LNCaP clone FGC (cell line): ENCODE data around the gene CPEB3.
"Not testable (repeated sequence)": the region's sequence is repeated elsewhere in the genome, so short reads cannot be mapped to it uniquely, and the experiment has no call there.

Experiments
- DNase-seq: peaks from one replicate; pipeline ENCODE4 v3.0.0-alpha.2; 2011; ENCODE audit warnings: low read depth
- H3K4me3 ChIP-seq: 2 replicates; pipeline ENCODE4 v1.5.1; 2011; ENCODE audit warnings: mild to moderate bottlenecking, low read depth, low read length, control low read depth
- CTCF ChIP-seq: IDR thresholded peaks from 2 replicates; pipeline ENCODE4 v1.5.1; 2012; ENCODE audit warnings: mild to moderate bottlenecking; ENCODE audit not compliant: control insufficient read depth, insufficient read depth; ENCODE audit errors: extremely low read depth

The CPEB3 gene

DNA sequence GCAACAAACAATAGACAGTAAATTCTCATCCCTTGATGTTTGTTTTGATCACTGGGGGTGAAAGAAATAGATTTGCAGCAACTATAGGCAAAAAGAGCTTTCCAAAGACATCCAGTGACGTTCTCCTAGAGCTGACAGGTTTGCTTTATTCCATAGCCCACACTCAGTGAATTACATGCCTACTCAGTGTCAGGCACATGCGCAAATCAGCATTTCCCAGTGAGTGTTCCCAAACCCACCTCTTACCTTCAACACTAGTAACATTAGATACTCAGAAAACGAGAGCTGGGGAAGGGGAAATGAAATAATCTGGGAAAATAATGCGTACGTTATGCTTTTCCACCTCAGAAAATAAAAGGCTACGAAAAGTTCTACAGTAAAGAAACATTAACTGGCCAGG lies 144.1 kb downstream of the CPEB3 start:
- no peak overlapping the region for H3K4me3 ChIP-seq
- no peak for TF ChIP-seq CTCF
- DNase-seq: no peak

- H3K4me3 ChIP-seq: no peak overlapping the region
- TF ChIP-seq CTCF: no peak
- DNase-seq: no peak
These were observed 144.8 kb downstream of the CPEB3 start for GRCh38 chr10:92146107-92146506.

DNA sequence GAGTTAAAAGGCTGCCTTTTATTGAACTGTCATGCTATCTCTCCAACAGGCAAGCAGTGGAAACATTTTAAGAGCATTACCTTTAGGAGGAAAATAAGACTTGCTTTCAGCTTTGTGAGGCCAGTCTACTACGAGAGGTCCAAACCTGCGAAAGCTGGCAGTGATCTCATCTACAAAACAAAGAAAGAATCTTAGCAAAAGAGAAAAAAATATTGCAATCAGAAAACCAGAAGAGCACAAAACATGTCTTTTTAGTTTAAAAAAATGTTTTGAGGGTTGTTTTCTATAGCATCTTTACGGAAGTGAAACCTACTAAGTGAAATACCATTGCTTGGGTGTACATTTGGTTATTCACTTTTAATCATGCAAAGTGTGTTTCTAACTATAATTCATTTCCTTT lies 147.9 kb downstream of the CPEB3 start:
- no peak for TF ChIP-seq CTCF
- no peak for DNase-seq
- H3K4me3 ChIP-seq: no peak overlapping the region

DNA sequence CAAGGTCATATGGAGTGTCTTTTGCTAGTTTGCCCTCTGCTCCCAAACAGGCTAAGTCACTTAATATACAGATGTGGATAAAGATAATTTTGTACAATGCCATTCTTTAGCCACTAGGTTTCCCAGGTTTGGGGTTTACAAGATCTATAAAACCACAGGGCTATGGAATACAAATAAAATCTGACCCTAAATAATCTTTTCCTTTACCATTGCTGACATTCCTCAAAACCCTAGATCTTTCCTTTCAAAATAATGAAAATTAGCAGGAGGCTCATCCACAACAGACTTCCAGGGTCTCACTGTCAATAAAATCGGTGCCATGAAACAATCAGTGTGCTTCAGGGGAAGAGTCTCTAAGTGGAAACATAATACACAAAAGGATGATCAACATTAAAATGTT lies 148.4 kb downstream of the CPEB3 start:
- no peak overlapping the region for H3K4me3 ChIP-seq
- TF ChIP-seq CTCF: no peak
- DNase-seq: no peak

GRCh38 chr10:92141147-92141546 lies 149.7 kb downstream of the CPEB3 start:
- not testable (repeated sequence) for DNase-seq

GRCh38 chr10:92134049-92134448 lies 156.8 kb downstream of the CPEB3 start:
- DNase-seq, H3K4me3 ChIP-seq: not testable (repeated sequence)

More at GRCh38 chr10:92141147-92141546, 149.7 kb downstream of the CPEB3 start:
- not testable (repeated sequence) for H3K4me3 ChIP-seq

- no peak for TF ChIP-seq CTCF
- DNase-seq: no peak
- H3K4me3 ChIP-seq: no peak overlapping the region
These were observed 159.5 kb downstream of the CPEB3 start for GRCh38 chr10:92131275-92131820.

DNA sequence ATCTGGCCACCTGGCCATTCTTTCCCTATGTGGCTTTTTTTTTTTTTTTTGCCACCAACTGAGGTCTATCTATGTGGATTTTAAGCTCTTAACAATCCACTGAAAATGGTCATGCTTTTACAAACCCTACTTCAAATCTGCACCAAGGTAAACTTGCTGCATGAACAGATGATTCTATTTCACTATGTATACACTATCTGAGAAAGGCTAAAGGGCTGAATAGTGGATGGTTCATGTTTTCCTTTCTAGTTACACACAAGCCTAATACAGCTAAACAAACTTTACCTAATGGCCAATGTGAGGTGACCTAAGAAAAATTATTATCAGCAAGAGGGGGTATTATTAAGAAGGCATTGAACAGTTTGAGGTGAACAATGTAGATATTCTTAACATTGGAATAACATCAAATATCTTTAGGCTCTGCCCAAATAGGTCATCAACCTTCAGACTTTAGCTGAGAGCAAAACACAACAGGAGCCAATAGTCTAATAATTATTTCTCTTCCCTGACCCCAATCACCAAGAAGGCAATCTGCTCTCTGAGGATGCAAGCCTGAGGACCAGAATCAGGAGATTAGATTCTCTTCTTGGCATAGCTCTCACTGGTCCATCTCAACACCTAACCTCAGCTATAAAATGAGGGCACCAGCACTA lies 160.1 kb downstream of the CPEB3 start:
- no peak overlapping the region for H3K4me3 ChIP-seq
- TF ChIP-seq CTCF: no peak
- no peak for DNase-seq
